ENCODE data around the gene DMAC2. TPM values are rescaled to one million over a fixed set of nuclear protein-coding genes. Genes with fewer than 3 reads are reported as not detected.

DMAC2 gene
- total and polyA plus RNA-seq, 2 donors (not counting 3 experiments of a cell fraction or from before 2014, with no cell fraction given): 65.4 to 137 TPM

GRCh38 chr19:41426116-41426841, 13.4 kb downstream of the DMAC2 start:
- POLR2A ChIA-PET: no interaction called here
- TF ChIP-seq MYC (IDR thresholded peaks at IDR 0.05; ENCODE audit: low read depth, low read length) (no peak), EZH2 (IDR thresholded peaks at IDR 0.05; ENCODE audit: borderline replicate concordance, low read depth, low read length, severe bottlenecking) (no peak), CTCF (IDR thresholded peaks at IDR 0.05; ENCODE audit: extremely low read depth in 1 of 2, insufficient read depth in 1 of 2, low read depth in 1 of 2, low read length in 2 of 2) (no peak), POLR2A (IDR thresholded peaks at IDR 0.05; ENCODE audit: low read depth, low read length) (no peak), FOS (IDR thresholded peaks at IDR 0.05; ENCODE audit: borderline replicate concordance, insufficient read depth, low read length) (no peak), GATA2 (IDR thresholded peaks at IDR 0.05; ENCODE audit: insufficient read depth, insufficient read length, low read depth, low read length) (no peak), JUN (IDR thresholded peaks at IDR 0.05; ENCODE audit: borderline replicate concordance, insufficient read depth, insufficient read length, low read depth) (no peak), POLR2AphosphoS5 (IDR thresholded peaks at IDR 0.05; ENCODE audit: insufficient read depth, low read depth, low read length) (no peak), MAX (IDR thresholded peaks at IDR 0.05; ENCODE audit: insufficient read depth, insufficient read length) (no peak)
- Histone ChIP-seq H3K4me2 (ENCODE audit: insufficient read depth, low read length) (peak overlapping the region; percentile 50), H4K20me1 (replicated peaks; ENCODE audit: control insufficient read depth, extremely low read depth, insufficient read depth, low read length) (no peaks in the 10 kb centered on the region), H2AFZ (ENCODE audit: low read depth, low read length) (no peak overlapping the region), H3K36me3 (ENCODE audit: control insufficient read depth in 2 of 2, extremely low read depth in 1 of 2, insufficient read depth in 2 of 2, low read length in 2 of 2) (peaks cover 0 to 25% of the 10 kb centered on the region in 2 experiments), H3K79me2 (ENCODE audit: control insufficient read depth, insufficient read depth, low read length) (peaks cover 5% of the 10 kb centered on the region), H3K9me1 (replicated peaks; ENCODE audit: control insufficient read depth, extremely low read depth, insufficient read depth, low read length) (no peaks in the 10 kb centered on the region), H3K9ac (replicated peaks; ENCODE audit: extremely low read depth, insufficient read depth, low read length) (peak overlapping the region; percentile 53), H3K9me3 (replicated peaks; ENCODE audit: control insufficient read depth, insufficient read depth, low read length) (no peaks in the 10 kb centered on the region), H3K4me1 (ENCODE audit: control insufficient read depth, extremely low read depth, insufficient read depth, low read length) (peaks cover 25% of the 10 kb centered on the region), H3K27ac (ENCODE audit: insufficient read depth, low read depth, low read length) (peak overlapping the region; percentile 62), H3K4me3 (replicated peaks in 1 of 3; ENCODE audit: insufficient read depth in 1 of 3, low read depth in 1 of 3, low read length in 3 of 3) (peak overlapping the region in 2 of 3 experiments; percentile 41 to 49), H3K27me3 (ENCODE audit: control insufficient read depth in 2 of 2, insufficient read depth in 2 of 2, low read length in 2 of 2) (no peaks in the 10 kb centered on the region)
- FAIRE-seq (no peak), DNase-seq (ENCODE audit: low read depth, low spot score) (no peak)
- dilution Hi-C loops (cut with MboI; ENCODE audit: extremely low pct_ligation_motif_present, low sequenced_read_pairs): no loop called here
- CTCF ChIA-PET: interaction anchor here (0.8 to 4.1 kb wide), 9 partner anchors 13 to 1952 kb away, joined by 3 to 17 read pairs (median 3); no protein-coding TSS in a partner anchor
- intact Hi-C loops (cut with micrococcal nuclease): loop anchor here (2.0 kb wide), 1 partner anchor 61 kb away; the partner anchor contains the start of gene B9D2
- BruUV-seq (replicated peaks): TSS peak; percentile 2

All from endothelial cell of umbilical vein (primary cell).